ENCODE results near the gene JAZF1. TPM values are rescaled to one million over a fixed set of nuclear protein-coding genes. Genes with fewer than 3 reads are reported as not detected.

JAZF1 gene
- polyA plus RNA-seq, 1 experiment, result 18.0 TPM

DNA sequence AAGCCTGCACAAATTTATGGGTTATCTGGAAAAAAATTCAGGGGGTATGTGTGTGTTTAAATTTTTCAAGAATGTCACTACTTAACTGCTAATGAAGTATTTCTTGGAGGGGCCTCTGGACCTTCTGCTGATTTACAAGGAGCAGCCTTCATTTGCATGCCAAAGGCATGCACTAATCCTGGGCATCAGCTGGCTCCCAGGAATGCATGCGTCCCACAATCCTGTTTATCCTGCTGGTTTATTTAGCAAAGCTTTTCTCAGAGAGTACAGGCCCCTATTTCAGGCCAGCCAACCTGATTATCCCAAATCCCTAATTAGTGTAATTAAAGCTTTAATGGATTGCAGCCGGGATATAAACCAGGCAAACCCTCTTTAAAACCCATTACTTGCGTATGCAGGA lies 270.3 kb downstream of the JAZF1 start:
- no peak for DNase-seq (ENCODE audit: low read depth, low spot score)
- H3K27ac ChIP-seq (ENCODE audit: low read depth, low read length), result no peak overlapping the region
- ChIA-PET POLR2A (no interaction called here), CTCF (interaction anchor here (1.5 to 2.7 kb wide), 3 partner anchors 110 to 714 kb away, joined by 3 to 10 read pairs (median 8); no protein-coding TSS in a partner anchor)
- no peak overlapping the region for H3K4me3 ChIP-seq (ENCODE audit: low read depth, low read length)
- H3K9me3 ChIP-seq (ENCODE audit: control insufficient read depth, insufficient read depth, low read length), result no peaks in the 10 kb centered on the region
- no peaks in the 10 kb centered on the region for H3K27me3 ChIP-seq (ENCODE audit: control insufficient read depth, insufficient read depth, low read length)
- no peak for TF ChIP-seq CTCF (IDR thresholded peaks at IDR 0.05; ENCODE audit: low read depth, low read length)

- POLR2A ChIA-PET, result no interaction called here
- no peaks in the 10 kb centered on the region for H3K27me3 ChIP-seq (ENCODE audit: control insufficient read depth, insufficient read depth, low read length)
- TF ChIP-seq CTCF (IDR thresholded peaks at IDR 0.05; ENCODE audit: low read depth, low read length), result no peak
- no peak overlapping the region for H3K27ac ChIP-seq (ENCODE audit: low read depth, low read length)
- DNase-seq (ENCODE audit: low read depth, low spot score), result no peak
- CTCF ChIA-PET, result interaction anchor here (2.6 kb wide), 1 partner anchor 111 kb away, joined by 10 read pairs; no protein-coding TSS in a partner anchor
- H3K9me3 ChIP-seq (ENCODE audit: control insufficient read depth, insufficient read depth, low read length), result no peaks in the 10 kb centered on the region
- no peak overlapping the region for H3K4me3 ChIP-seq (ENCODE audit: low read depth, low read length)
Observed at GRCh38 chr7:27908534-27909165, 271.9 kb downstream of the JAZF1 start.

GRCh38 chr7:27906385-27907091 lies 274.1 kb downstream of the JAZF1 start:
- POLR2A ChIA-PET, result no interaction called here
- CTCF ChIA-PET, result interaction anchor here (2.6 kb wide), 1 partner anchor 114 kb away, joined by 10 read pairs; no protein-coding TSS in a partner anchor
- TF ChIP-seq CTCF (IDR thresholded peaks at IDR 0.05; ENCODE audit: low read depth, low read length), result no peak
- Histone ChIP-seq H3K9me3 (ENCODE audit: control insufficient read depth, insufficient read depth, low read length) (no peaks in the 10 kb centered on the region), H3K4me3 (ENCODE audit: low read depth, low read length) (no peak overlapping the region), H3K27ac (ENCODE audit: low read depth, low read length) (no peak overlapping the region), H3K27me3 (ENCODE audit: control insufficient read depth, insufficient read depth, low read length) (no peaks in the 10 kb centered on the region)
- DNase-seq (ENCODE audit: low read depth, low spot score), result no peak

DNA sequence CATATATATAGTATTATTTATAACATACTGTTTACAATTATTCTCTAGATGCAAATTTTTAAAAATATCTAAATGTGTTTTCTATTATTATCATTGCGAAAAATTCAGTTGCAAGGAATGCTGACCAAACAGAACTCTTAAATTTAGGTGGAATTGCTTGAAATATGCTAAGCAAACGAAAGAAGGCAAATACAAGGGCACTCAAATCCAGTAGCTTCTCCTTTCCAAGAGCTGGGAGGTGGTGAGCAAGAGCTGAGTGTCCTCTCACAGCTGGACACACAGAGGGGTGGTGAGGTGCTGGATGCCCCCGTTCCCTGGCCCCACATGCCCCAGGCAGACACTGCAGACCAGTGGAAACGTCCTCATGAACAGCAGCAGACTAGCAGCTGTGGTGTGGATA lies 274.6 kb downstream of the JAZF1 start:
- ChIA-PET CTCF (interaction anchor here (2.6 kb wide), 1 partner anchor 114 kb away, joined by 10 read pairs; no protein-coding TSS in a partner anchor), POLR2A (no interaction called here)
- no peak for TF ChIP-seq CTCF (IDR thresholded peaks at IDR 0.05; ENCODE audit: low read depth, low read length)
- Histone ChIP-seq H3K4me3 (ENCODE audit: low read depth, low read length) (no peak overlapping the region), H3K27me3 (ENCODE audit: control insufficient read depth, insufficient read depth, low read length) (no peaks in the 10 kb centered on the region), H3K9me3 (ENCODE audit: control insufficient read depth, insufficient read depth, low read length) (no peaks in the 10 kb centered on the region), H3K27ac (ENCODE audit: low read depth, low read length) (no peak overlapping the region)
- DNase-seq (ENCODE audit: low read depth, low spot score), result no peak

All from AG04450 (cell line).